Endothelial cell of umbilical vein (primary cell): ENCODE results near the gene SPATA2L. TPM values are rescaled to one million over a fixed set of nuclear protein-coding genes. Genes with fewer than 3 reads are reported as not detected.

Experiments used
- BruUV-seq: library from RNA; stranded (reverse); fragments of 400-500 nt; replicated peaks from 2 replicates; lab custom pipeline; 2021; lab: Mats Ljungman, UMichigan
- CTCF ChIA-PET: fragments of 300-600, 350-600 bp; sonication (Branson Sonifier 250); formaldehyde crosslinking; loops from one replicate; lab custom pipeline; 2021; ENCODE audit warnings: antibody characterized with exemption, inconsistent platforms; lab: Charles Lee
- POLR2A ChIA-PET: fragments of 300-600, 350-600 bp; sonication (Branson Sonifier 250); formaldehyde crosslinking; loops from one replicate; lab custom pipeline; 2021; ENCODE audit warnings: antibody characterized with exemption, inconsistent platforms; lab: Charles Lee
- DNase-seq: peaks from one replicate; pipeline ENCODE4 v3.0.0-alpha.2; 2011; ENCODE audit warnings: low read depth, low spot score
- FAIRE-seq: peaks from 2 replicates; lab custom pipeline; 2011; peaks lifted over from hg19 to GRCh38; lab: Jason Lieb, UNC
- H2AFZ ChIP-seq: 2 replicates; pipeline ENCODE4 v1.6.0; 2012; ENCODE audit warnings: low read depth, low read length, control low read depth, inconsistent platforms
- H3K27ac ChIP-seq: 2 replicates; pipeline ENCODE4 v1.5.1; 2011; ENCODE audit warnings: low read depth, mild to moderate bottlenecking, control low read depth, low read length, moderate library complexity; ENCODE audit not compliant: insufficient read depth
- H3K27me3 ChIP-seq, 2 experiments: 2 replicates each; pipeline versions ENCODE4 v1.6.0 to v1.6.1; 2011; ENCODE audit warnings: low read length in 2 of 2, mixed read lengths in 1 of 2; ENCODE audit not compliant: control insufficient read depth in 2 of 2, insufficient read depth in 2 of 2
- H3K36me3 ChIP-seq, 2 experiments: 2 replicates in 1 of 2; 3 replicates in 1 of 2; pipeline ENCODE4 v1.5.1; 2011; ENCODE audit warnings: low read length in 2 of 2, mild to moderate bottlenecking in 1 of 2, moderate library complexity in 1 of 2; ENCODE audit not compliant: control insufficient read depth in 2 of 2, insufficient read depth in 2 of 2; ENCODE audit errors: extremely low read depth in 1 of 2
- H3K4me1 ChIP-seq: 3 replicates; pipeline ENCODE4 v1.5.1; 2011; ENCODE audit warnings: mild to moderate bottlenecking, low read length; ENCODE audit not compliant: control insufficient read depth, insufficient read depth; ENCODE audit errors: extremely low read depth
- H3K4me2 ChIP-seq: 2 replicates; pipeline ENCODE4 v1.6.1; 2011; ENCODE audit warnings: low read length, control low read depth, mixed read lengths; ENCODE audit not compliant: insufficient read depth
- H3K4me3 ChIP-seq, 3 experiments: fragments of 200-600 bp in 1 of 3; sonication (generic), shearing (Covaris generic) in 1 of 3; replicated peaks in 1 of 3; 2 replicates each; pipeline ENCODE4 v1.5.1; 2011 to 2016; ENCODE audit warnings: control low read depth in 3 of 3, low read length in 3 of 3, mild to moderate bottlenecking in 2 of 3, inconsistent platforms in 1 of 3, low read depth in 1 of 3, moderate library complexity in 1 of 3; ENCODE audit not compliant: insufficient read depth in 1 of 3
- H3K79me2 ChIP-seq: 2 replicates; pipeline ENCODE4 v1.6.0; 2012; ENCODE audit warnings: low read length, inconsistent platforms; ENCODE audit not compliant: control insufficient read depth, insufficient read depth
- H3K9ac ChIP-seq: replicated peaks from 2 replicates; pipeline ENCODE3; 2011; ENCODE audit warnings: low read length, control low read depth; ENCODE audit not compliant: insufficient read depth; ENCODE audit errors: extremely low read depth
- H3K9me1 ChIP-seq: replicated peaks from 3 replicates; pipeline ENCODE4 v1.6.0; 2011; ENCODE audit warnings: mild to moderate bottlenecking, low read length; ENCODE audit not compliant: control insufficient read depth, insufficient read depth; ENCODE audit errors: extremely low read depth
- H3K9me3 ChIP-seq: replicated peaks from 2 replicates; pipeline ENCODE4 v1.5.1; 2012; ENCODE audit warnings: low read length, inconsistent platforms; ENCODE audit not compliant: control insufficient read depth, insufficient read depth
- H4K20me1 ChIP-seq: replicated peaks from 2 replicates; pipeline ENCODE3; 2011; ENCODE audit warnings: mild to moderate bottlenecking, low read length; ENCODE audit not compliant: control insufficient read depth, insufficient read depth; ENCODE audit errors: extremely low read depth
- FOS ChIP-seq: IDR thresholded peaks from 2 replicates; pipeline ENCODE4 v1.6.1; 2011; ENCODE audit warnings: mild to moderate bottlenecking, low read length, moderate library complexity, borderline replicate concordance; ENCODE audit not compliant: insufficient read depth
- JUN ChIP-seq: IDR thresholded peaks from 2 replicates; pipeline ENCODE4 v1.6.1; 2011; ENCODE audit warnings: borderline replicate concordance, low read depth; ENCODE audit not compliant: insufficient read length, insufficient read depth
- MYC ChIP-seq: IDR thresholded peaks from one replicate; pipeline ENCODE4 v1.6.1; 2011; ENCODE audit warnings: mild to moderate bottlenecking, low read depth, low read length
- dilution Hi-C: fragments of 300-500 bp; cut with MboI; formaldehyde crosslinking; loops from one replicate; pipeline ENCODE4 v1.15.0; 2019; ENCODE audit warnings: low sequenced_read_pairs; ENCODE audit not compliant: extremely low pct_ligation_motif_present
- intact Hi-C: fragments of 100-400 bp; cut with micrococcal nuclease; formaldehyde crosslinking; loops from one replicate; pipeline ENCODE4 v1.10.0; 2022
- polyA plus RNA-seq, 4 experiments: library from polyadenylated mRNA; depleted of rRNA in 3 of 4; stranded (reverse) in 3 of 4; unstranded in 1 of 4; fragments of >200 nt; gene quantifications; 2 replicates each; pipeline versions ENCODE4 v1.2.1 to v1.2.3, GENCODE V29; 2011 to 2012; ENCODE audit warnings: missing spikeins in 1 of 4
- total RNA-seq: library from RNA; stranded (reverse); gene quantifications from 2 replicates; pipeline ENCODE4 v1.2.3, GENCODE V29; 2021
- TF ChIP-seq, protein P1 (sequence below): IDR thresholded peaks from 2 replicates; pipeline ENCODE4 v1.6.1; 2011; ENCODE audit not compliant: insufficient read depth, insufficient read length
- TF ChIP-seq, protein P2 (sequence below), 2 donors: IDR thresholded peaks; 1 replicate in 1 of 2; 2 replicates in 1 of 2; pipeline ENCODE4 v1.5.1; 2011; ENCODE audit warnings: low read length in 2 of 2, mild to moderate bottlenecking in 2 of 2, moderate library complexity in 2 of 2, control low read depth in 1 of 2, inconsistent platforms in 1 of 2, low read depth in 1 of 2; ENCODE audit not compliant: insufficient read depth in 1 of 2; ENCODE audit errors: extremely low read depth in 1 of 2

Gene SPATA2L
- total and polyA plus RNA-seq, 2 donors (not counting 3 experiments of a cell fraction or from before 2014, with no cell fraction given), result 7.3 to 7.4 TPM

DNA sequence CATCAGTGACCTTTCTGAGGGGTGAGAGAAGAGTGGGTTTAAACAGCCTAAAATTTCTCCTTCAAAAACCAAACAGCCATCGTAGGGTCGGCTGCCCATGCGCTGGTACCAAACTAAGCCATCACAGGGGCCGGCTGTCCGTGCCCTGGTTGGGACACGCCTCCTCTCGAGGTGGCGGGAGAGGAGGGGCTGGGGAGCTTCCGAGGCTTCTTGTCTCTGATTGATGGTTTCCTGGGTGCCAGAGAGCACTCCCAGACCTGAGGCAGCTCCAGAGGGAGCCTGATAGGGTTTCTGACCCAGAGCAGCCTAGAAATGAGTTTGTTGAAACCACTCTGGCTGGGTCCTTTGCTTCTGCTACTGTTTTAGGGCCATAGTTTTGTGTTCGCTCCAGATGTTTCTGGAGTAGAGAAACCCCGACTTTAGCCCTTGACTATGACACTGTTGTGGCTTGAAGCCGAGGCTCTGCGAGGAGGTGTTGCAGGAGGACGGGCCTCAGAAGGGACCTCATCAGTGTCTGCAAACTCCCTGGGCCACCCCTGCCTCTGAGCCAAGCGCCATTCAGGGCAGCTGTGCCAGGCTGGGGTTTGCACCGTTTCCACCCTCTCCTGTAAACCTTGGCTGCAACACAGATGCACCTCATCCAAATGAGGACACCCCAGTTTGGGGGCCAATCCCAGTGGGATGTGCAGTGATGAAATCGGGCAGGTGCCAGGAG, 26.1 kb upstream of the SPATA2L start:
- ChIA-PET POLR2A (no interaction called here), CTCF (interaction anchor here (1.8 kb wide), 1 partner anchor 22 kb away, joined by 8 read pairs; no protein-coding TSS in a partner anchor)
- TF ChIP-seq MYC, result no peak
- TF ChIP-seq, protein P1, sequence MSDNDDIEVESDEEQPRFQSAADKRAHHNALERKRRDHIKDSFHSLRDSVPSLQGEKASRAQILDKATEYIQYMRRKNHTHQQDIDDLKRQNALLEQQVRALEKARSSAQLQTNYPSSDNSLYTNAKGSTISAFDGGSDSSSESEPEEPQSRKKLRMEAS, result no peak
- TF ChIP-seq, protein P2, sequence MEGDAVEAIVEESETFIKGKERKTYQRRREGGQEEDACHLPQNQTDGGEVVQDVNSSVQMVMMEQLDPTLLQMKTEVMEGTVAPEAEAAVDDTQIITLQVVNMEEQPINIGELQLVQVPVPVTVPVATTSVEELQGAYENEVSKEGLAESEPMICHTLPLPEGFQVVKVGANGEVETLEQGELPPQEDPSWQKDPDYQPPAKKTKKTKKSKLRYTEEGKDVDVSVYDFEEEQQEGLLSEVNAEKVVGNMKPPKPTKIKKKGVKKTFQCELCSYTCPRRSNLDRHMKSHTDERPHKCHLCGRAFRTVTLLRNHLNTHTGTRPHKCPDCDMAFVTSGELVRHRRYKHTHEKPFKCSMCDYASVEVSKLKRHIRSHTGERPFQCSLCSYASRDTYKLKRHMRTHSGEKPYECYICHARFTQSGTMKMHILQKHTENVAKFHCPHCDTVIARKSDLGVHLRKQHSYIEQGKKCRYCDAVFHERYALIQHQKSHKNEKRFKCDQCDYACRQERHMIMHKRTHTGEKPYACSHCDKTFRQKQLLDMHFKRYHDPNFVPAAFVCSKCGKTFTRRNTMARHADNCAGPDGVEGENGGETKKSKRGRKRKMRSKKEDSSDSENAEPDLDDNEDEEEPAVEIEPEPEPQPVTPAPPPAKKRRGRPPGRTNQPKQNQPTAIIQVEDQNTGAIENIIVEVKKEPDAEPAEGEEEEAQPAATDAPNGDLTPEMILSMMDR (IDR thresholded peaks at IDR 0.05; ENCODE audit: extremely low read depth in 1 of 2, insufficient read depth in 1 of 2, low read depth in 1 of 2, low read length in 2 of 2), result no peak
- no peak for TF ChIP-seq FOS
- no peak for TF ChIP-seq JUN
- Histone ChIP-seq H3K9ac (no peak overlapping the region), H4K20me1 (no peaks in the 10 kb centered on the region), H3K27ac (no peak overlapping the region), H3K4me1 (peaks cover 16% of the 10 kb centered on the region), H3K9me3 (no peaks in the 10 kb centered on the region), H3K36me3 (peaks cover 8 to 42% of the 10 kb centered on the region in 2 experiments), H3K4me2 (no peak overlapping the region), H3K9me1 (no peaks in the 10 kb centered on the region), H3K79me2 (peaks cover 32% of the 10 kb centered on the region), H2AFZ (no peak overlapping the region), H3K4me3 (no peak overlapping the region), H3K27me3 (no peaks in the 10 kb centered on the region)
- dilution Hi-C loops, result no loop called here
- BruUV-seq, result no TSS peak
- no peak for FAIRE-seq
- no peak for DNase-seq
- intact Hi-C loops, result loop anchor here (10.0 kb wide), 1 partner anchor 153 kb away; the partner anchor contains the start of gene CPNE7
